Measurements from ENCODE around the gene QDPR.

The QDPR gene

DNA sequence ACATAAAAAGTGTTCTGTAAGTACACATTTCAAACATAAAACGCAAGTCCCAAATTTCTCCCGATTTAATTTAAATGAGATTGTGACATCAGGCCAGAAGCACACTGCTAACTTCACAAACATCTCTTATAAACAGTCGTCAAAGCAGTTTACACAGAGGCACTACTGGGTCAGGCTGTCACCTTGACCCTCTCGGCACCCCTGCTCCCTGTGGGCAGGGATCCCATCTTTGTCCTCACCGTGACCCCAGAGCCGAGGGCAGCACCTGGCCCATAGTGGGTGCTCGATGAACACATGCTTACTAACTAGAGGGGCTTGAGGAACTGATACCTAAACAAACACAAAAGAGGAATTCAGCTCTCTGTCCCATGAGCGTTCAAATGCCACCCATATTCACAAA lies 22.2 kb downstream of the QDPR start:
- H3K79me2 ChIP-seq (ENCODE audit: low read length), result no peaks in the 10 kb centered on the region
- no peak overlapping the region for H3K9ac ChIP-seq (ENCODE audit: low read length)
- no peak for TF ChIP-seq EZH2phosphoT487 (IDR thresholded peaks at IDR 0.05; ENCODE audit: low read length)
- TF ChIP-seq, protein P1, sequence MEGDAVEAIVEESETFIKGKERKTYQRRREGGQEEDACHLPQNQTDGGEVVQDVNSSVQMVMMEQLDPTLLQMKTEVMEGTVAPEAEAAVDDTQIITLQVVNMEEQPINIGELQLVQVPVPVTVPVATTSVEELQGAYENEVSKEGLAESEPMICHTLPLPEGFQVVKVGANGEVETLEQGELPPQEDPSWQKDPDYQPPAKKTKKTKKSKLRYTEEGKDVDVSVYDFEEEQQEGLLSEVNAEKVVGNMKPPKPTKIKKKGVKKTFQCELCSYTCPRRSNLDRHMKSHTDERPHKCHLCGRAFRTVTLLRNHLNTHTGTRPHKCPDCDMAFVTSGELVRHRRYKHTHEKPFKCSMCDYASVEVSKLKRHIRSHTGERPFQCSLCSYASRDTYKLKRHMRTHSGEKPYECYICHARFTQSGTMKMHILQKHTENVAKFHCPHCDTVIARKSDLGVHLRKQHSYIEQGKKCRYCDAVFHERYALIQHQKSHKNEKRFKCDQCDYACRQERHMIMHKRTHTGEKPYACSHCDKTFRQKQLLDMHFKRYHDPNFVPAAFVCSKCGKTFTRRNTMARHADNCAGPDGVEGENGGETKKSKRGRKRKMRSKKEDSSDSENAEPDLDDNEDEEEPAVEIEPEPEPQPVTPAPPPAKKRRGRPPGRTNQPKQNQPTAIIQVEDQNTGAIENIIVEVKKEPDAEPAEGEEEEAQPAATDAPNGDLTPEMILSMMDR (IDR thresholded peaks at IDR 0.05; ENCODE audit: low read length), result no peak
- no peak for TF ChIP-seq EZH2 (optimal IDR thresholded peaks at IDR 0.05; ENCODE audit: low read depth, low read length)
- peaks cover 12% of the 10 kb centered on the region; the same call in 1 of the 2 replicates for H3K36me3 ChIP-seq (replicated peaks; ENCODE audit: insufficient read depth, low read length)
- no peaks in the 10 kb centered on the region for H3K9me3 ChIP-seq (replicated peaks; ENCODE audit: insufficient read depth, low read length)
- DNase-seq, result no peak
- H3K27me3 ChIP-seq (replicated peaks; ENCODE audit: insufficient read depth, low read length), result no peaks in the 10 kb centered on the region
- no peak overlapping the region for H3K4me3 ChIP-seq (ENCODE audit: low read length)
- H3K4me2 ChIP-seq (ENCODE audit: low read depth, low read length), result no peak overlapping the region
- H3K4me1 ChIP-seq (ENCODE audit: low read length), result no peaks in the 10 kb centered on the region
- H3K27ac ChIP-seq (ENCODE audit: low read length), result no peak overlapping the region
- H4K20me1 ChIP-seq (ENCODE audit: insufficient read depth, low read length), result no peaks in the 10 kb centered on the region
- H3F3A ChIP-seq (ENCODE audit: insufficient read depth, low read length), result no peaks in the 10 kb centered on the region
- H3K9me2 ChIP-seq (replicated peaks; ENCODE audit: insufficient read depth, low read length), result no peaks in the 10 kb centered on the region
- H2AFZ ChIP-seq (ENCODE audit: low read length), result no peak overlapping the region

DNA sequence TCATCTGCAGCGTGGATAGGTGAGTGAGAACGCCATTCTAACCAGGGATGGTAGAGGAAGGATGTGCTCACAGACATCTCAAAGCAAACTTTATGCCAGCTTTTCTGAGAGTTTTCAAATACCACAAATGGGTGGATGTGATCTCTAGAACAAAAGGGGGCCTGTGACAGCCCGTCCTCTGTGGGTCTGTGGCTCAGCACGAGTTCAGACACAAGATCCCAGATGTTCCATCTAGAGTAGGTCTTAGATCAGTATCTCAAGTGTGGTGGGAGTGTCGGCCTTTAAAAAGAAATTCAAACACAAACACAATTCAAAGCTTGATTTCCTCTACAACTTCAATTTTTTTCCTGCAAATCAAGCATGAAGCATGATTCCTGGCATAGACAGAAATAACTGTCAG lies 22.8 kb downstream of the QDPR start:
- H4K20me1 ChIP-seq (ENCODE audit: insufficient read depth, low read length), result no peaks in the 10 kb centered on the region
- no peaks in the 10 kb centered on the region for H3K9me2 ChIP-seq (replicated peaks; ENCODE audit: insufficient read depth, low read length)
- H3K4me3 ChIP-seq (ENCODE audit: low read length), result no peak overlapping the region
- no peaks in the 10 kb centered on the region for H3K79me2 ChIP-seq (ENCODE audit: low read length)
- H3K9me3 ChIP-seq (replicated peaks; ENCODE audit: insufficient read depth, low read length), result no peaks in the 10 kb centered on the region
- no peak overlapping the region for H3K9ac ChIP-seq (ENCODE audit: low read length)
- H3K27ac ChIP-seq (ENCODE audit: low read length), result no peak overlapping the region
- H3K36me3 ChIP-seq (replicated peaks; ENCODE audit: insufficient read depth, low read length), result peaks cover 12% of the 10 kb centered on the region; the same call in 1 of the 2 replicates
- no peaks in the 10 kb centered on the region for H3F3A ChIP-seq (ENCODE audit: insufficient read depth, low read length)
- H3K4me1 ChIP-seq (ENCODE audit: low read length), result no peaks in the 10 kb centered on the region
- H3K4me2 ChIP-seq (ENCODE audit: low read depth, low read length), result no peak overlapping the region
- TF ChIP-seq, protein P1 (IDR thresholded peaks at IDR 0.05; ENCODE audit: low read length), result no peak
- TF ChIP-seq EZH2phosphoT487 (IDR thresholded peaks at IDR 0.05; ENCODE audit: low read length), result no peak
- TF ChIP-seq EZH2 (optimal IDR thresholded peaks at IDR 0.05; ENCODE audit: low read depth, low read length), result no peak
- H3K27me3 ChIP-seq (replicated peaks; ENCODE audit: insufficient read depth, low read length), result no peaks in the 10 kb centered on the region
- no peak overlapping the region for H2AFZ ChIP-seq (ENCODE audit: low read length)
- DNase-seq, result no peak

DNA sequence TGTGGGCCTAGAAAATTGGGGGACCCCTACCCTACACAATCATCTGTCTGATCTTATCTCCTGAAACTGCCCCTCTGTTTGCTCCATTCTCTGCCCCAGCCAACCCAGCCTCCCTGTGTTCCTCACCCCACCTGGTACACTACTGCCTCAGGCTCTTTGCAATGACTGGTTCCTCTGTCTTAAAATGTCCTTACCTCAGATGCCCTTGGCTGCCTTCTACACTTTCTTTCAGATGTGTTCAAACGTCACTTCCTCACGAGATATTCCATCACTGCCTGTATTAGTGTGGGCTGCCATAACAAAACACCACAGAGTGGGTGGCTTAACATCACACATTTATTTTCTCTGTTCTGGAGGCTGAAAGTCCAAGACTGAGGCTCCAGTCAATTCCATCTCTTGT lies 29.2 kb downstream of the QDPR start:
- Histone ChIP-seq H4K20me1 (ENCODE audit: insufficient read depth, low read length) (no peaks in the 10 kb centered on the region), H3K27me3 (replicated peaks; ENCODE audit: insufficient read depth, low read length) (no peaks in the 10 kb centered on the region), H3K36me3 (replicated peaks; ENCODE audit: insufficient read depth, low read length) (peaks cover 4% of the 10 kb centered on the region; the same call in 1 of the 2 replicates), H3K4me1 (ENCODE audit: low read length) (no peaks in the 10 kb centered on the region), H3K4me2 (ENCODE audit: low read depth, low read length) (no peak overlapping the region), H3K27ac (ENCODE audit: low read length) (no peak overlapping the region), H3K4me3 (ENCODE audit: low read length) (no peak overlapping the region), H3K9me2 (replicated peaks; ENCODE audit: insufficient read depth, low read length) (no peaks in the 10 kb centered on the region), H3K9ac (ENCODE audit: low read length) (no peak overlapping the region), H3F3A (ENCODE audit: insufficient read depth, low read length) (no peaks in the 10 kb centered on the region), H3K79me2 (ENCODE audit: low read length) (no peaks in the 10 kb centered on the region), H3K9me3 (replicated peaks; ENCODE audit: insufficient read depth, low read length) (no peaks in the 10 kb centered on the region), H2AFZ (ENCODE audit: low read length) (no peak overlapping the region)
- DNase-seq, result no peak
- TF ChIP-seq EZH2phosphoT487 (IDR thresholded peaks at IDR 0.05; ENCODE audit: low read length) (no peak), EZH2 (optimal IDR thresholded peaks at IDR 0.05; ENCODE audit: low read depth, low read length) (no peak)
- TF ChIP-seq, protein P1 (IDR thresholded peaks at IDR 0.05; ENCODE audit: low read length), result no peak

Data from MM.1S (cell line).